VCaP (cell line): Measurements from ENCODE around the gene RABGAP1L.
"Not testable (repeated sequence)": the region's sequence is repeated elsewhere in the genome, so short reads cannot be mapped to it uniquely, and the experiment has no call there.

Experiments used
- H3K27ac ChIP-seq: fragments of 450-650 bp; 2 replicates; pipeline ENCODE4 v1.5.1; 2017
- CTCF ChIP-seq: fragments of 450-650 bp; conservative IDR thresholded peaks from 2 replicates; pipeline ENCODE4 v1.5.1; 2017; ENCODE audit warnings: mild to moderate bottlenecking, moderate library complexity

RABGAP1L gene

GRCh38 chr1:174534789-174535188 is 375.5 kb downstream of the RABGAP1L start:
- no peak overlapping the region for H3K27ac ChIP-seq
- TF ChIP-seq CTCF, result no peak

GRCh38 chr1:174535207-174535606 is 375.9 kb downstream of the RABGAP1L start:
- TF ChIP-seq CTCF, result no peak
- no peak overlapping the region for H3K27ac ChIP-seq

GRCh38 chr1:174543421-174543820 is 384.1 kb downstream of the RABGAP1L start:
- H3K27ac ChIP-seq, result not testable (repeated sequence)

GRCh38 chr1:174550296-174550695 is 391.0 kb downstream of the RABGAP1L start:
- H3K27ac ChIP-seq, result no peak overlapping the region
- TF ChIP-seq CTCF, result no peak

GRCh38 chr1:174556392-174556791 is 397.1 kb downstream of the RABGAP1L start:
- TF ChIP-seq CTCF, result no peak
- no peak overlapping the region for H3K27ac ChIP-seq

GRCh38 chr1:174568551-174568950 is 409.2 kb downstream of the RABGAP1L start:
- peak overlapping the region; percentile 59 for H3K27ac ChIP-seq
- TF ChIP-seq CTCF, result no peak

- no peak for TF ChIP-seq CTCF
Measured at GRCh38 chr1:174569240-174569639, 409.9 kb downstream of the RABGAP1L start.

GRCh38 chr1:174572771-174573170 is 413.5 kb downstream of the RABGAP1L start:
- TF ChIP-seq CTCF, result no peak
- H3K27ac ChIP-seq, result no peak overlapping the region

More at GRCh38 chr1:174569240-174569639, 409.9 kb downstream of the RABGAP1L start:
- H3K27ac ChIP-seq, result peak overlapping the region; percentile 59

GRCh38 chr1:174576120-174576519 is 416.8 kb downstream of the RABGAP1L start:
- not testable (repeated sequence) for H3K27ac ChIP-seq
